ENCODE data around the gene SETD7.

SETD7 gene

DNA sequence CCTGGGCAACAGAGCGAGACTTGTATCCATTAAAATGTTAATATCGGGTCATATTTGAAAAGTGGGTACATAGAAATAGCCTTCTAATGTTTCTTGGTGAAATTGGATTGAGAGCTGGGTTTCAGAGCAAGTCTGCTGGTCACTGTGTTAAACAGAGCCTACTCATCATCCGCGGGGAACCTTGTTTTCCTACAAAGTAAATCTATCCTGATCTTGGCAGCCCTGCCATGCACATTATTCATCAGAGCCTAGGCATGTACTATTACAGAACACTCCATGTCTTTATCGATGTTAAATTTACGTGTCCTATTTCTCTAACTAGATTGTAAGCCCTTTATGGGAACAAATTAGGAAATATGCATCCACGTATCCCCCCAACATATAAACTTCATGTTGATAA is 18.7 kb downstream of the SETD7 start:
- TF ChIP-seq ESRRG (CRISPR knock-in tag; IDR thresholded peaks at IDR 0.05), result no peak
- no peak for TF ChIP-seq ZFP30 (CRISPR knock-in tag; IDR thresholded peaks at IDR 0.05)
- TF ChIP-seq GLIS3 (CRISPR knock-in tag; IDR thresholded peaks at IDR 0.05), result no peak
- no peak for ATAC-seq

DNA sequence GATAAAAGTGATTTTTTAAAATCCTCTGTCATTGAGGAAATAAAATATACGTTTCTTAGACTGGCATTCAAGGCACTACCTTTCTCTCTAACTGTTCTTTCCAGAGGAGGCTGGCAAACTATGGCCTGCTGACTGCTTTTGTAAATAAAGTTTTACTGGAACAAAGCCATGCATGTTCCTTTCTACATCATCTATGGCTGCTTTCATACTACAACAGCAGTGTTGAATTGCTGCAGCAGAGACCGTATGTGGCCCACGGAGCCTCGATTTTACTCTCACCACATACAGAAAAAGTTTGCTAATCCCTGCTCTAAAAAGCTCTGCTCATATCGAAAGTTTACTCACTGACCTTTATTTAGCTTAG is 20.2 kb downstream of the SETD7 start:
- TF ChIP-seq, protein P1, sequence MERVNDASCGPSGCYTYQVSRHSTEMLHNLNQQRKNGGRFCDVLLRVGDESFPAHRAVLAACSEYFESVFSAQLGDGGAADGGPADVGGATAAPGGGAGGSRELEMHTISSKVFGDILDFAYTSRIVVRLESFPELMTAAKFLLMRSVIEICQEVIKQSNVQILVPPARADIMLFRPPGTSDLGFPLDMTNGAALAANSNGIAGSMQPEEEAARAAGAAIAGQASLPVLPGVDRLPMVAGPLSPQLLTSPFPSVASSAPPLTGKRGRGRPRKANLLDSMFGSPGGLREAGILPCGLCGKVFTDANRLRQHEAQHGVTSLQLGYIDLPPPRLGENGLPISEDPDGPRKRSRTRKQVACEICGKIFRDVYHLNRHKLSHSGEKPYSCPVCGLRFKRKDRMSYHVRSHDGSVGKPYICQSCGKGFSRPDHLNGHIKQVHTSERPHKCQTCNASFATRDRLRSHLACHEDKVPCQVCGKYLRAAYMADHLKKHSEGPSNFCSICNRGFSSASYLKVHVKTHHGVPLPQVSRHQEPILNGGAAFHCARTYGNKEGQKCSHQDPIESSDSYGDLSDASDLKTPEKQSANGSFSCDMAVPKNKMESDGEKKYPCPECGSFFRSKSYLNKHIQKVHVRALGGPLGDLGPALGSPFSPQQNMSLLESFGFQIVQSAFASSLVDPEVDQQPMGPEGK (CRISPR knock-in tag; IDR thresholded peaks at IDR 0.05; ENCODE audit: borderline replicate concordance), result no peak
- TF ChIP-seq, protein P2, sequence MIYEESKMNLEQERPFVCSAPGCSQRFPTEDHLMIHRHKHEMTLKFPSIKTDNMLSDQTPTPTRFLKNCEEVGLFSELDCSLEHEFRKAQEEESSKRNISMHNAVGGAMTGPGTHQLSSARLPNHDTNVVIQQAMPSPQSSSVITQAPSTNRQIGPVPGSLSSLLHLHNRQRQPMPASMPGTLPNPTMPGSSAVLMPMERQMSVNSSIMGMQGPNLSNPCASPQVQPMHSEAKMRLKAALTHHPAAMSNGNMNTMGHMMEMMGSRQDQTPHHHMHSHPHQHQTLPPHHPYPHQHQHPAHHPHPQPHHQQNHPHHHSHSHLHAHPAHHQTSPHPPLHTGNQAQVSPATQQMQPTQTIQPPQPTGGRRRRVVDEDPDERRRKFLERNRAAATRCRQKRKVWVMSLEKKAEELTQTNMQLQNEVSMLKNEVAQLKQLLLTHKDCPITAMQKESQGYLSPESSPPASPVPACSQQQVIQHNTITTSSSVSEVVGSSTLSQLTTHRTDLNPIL (CRISPR knock-in tag; IDR thresholded peaks at IDR 0.05; ENCODE audit: low read depth), result no peak
- TF ChIP-seq ZNF565 (CRISPR knock-in tag; conservative IDR thresholded peaks at IDR 0.05; ENCODE audit: low read depth) (no peak), GLIS3 (CRISPR knock-in tag; IDR thresholded peaks at IDR 0.05) (no peak), ZFP30 (CRISPR knock-in tag; IDR thresholded peaks at IDR 0.05) (no peak), PPARA (CRISPR knock-in tag; IDR thresholded peaks at IDR 0.05; ENCODE audit: borderline replicate concordance) (no peak), TOX (CRISPR knock-in tag; IDR thresholded peaks at IDR 0.05; ENCODE audit: borderline replicate concordance) (no peak), SNAI2 (CRISPR knock-in tag; IDR thresholded peaks at IDR 0.05) (no peak), CSDC2 (CRISPR knock-in tag; IDR thresholded peaks at IDR 0.05) (no peak), ZNF8 (CRISPR knock-in tag; IDR thresholded peaks at IDR 0.05) (no peak), ESRRG (CRISPR knock-in tag; IDR thresholded peaks at IDR 0.05) (no peak), OSR1 (CRISPR knock-in tag; IDR thresholded peaks at IDR 0.05) (no peak), ZFP3 (CRISPR knock-in tag; IDR thresholded peaks at IDR 0.05) (no peak)
- TF ChIP-seq, protein P3, sequence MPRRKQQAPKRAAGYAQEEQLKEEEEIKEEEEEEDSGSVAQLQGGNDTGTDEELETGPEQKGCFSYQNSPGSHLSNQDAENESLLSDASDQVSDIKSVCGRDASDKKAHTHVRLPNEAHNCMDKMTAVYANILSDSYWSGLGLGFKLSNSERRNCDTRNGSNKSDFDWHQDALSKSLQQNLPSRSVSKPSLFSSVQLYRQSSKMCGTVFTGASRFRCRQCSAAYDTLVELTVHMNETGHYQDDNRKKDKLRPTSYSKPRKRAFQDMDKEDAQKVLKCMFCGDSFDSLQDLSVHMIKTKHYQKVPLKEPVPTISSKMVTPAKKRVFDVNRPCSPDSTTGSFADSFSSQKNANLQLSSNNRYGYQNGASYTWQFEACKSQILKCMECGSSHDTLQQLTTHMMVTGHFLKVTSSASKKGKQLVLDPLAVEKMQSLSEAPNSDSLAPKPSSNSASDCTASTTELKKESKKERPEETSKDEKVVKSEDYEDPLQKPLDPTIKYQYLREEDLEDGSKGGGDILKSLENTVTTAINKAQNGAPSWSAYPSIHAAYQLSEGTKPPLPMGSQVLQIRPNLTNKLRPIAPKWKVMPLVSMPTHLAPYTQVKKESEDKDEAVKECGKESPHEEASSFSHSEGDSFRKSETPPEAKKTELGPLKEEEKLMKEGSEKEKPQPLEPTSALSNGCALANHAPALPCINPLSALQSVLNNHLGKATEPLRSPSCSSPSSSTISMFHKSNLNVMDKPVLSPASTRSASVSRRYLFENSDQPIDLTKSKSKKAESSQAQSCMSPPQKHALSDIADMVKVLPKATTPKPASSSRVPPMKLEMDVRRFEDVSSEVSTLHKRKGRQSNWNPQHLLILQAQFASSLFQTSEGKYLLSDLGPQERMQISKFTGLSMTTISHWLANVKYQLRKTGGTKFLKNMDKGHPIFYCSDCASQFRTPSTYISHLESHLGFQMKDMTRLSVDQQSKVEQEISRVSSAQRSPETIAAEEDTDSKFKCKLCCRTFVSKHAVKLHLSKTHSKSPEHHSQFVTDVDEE (CRISPR knock-in tag; IDR thresholded peaks at IDR 0.05), result no peak
- no peak for ATAC-seq

DNA sequence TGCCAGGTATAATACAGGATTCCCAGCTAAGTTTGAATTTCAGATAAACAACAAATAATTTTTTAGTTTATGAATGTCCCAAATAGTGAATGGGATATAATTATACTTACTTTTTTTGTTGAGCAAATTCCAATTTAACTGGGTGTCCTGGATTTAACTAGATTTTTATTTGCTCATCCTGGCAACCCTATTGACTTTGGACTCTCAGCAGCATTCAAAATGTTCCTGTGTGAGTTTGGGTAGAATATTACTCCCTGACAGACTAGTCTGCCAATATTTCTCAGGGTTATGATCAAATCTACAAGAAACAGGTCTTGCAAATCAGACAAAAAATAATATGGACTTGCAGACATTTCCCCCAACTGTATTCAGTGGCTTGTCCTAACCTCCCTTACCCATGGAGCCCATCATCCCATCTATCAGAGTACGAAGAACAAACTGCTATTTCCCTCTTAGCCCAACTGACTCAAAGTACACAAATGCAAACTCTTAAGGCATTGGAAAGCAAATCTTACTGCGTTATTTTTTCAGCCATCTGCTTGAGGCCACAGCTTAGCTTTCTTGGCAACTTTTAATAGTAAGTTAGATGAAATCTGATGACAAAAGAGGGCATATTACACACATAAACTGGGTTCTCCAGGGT is 20.7 kb downstream of the SETD7 start:
- no peak for ATAC-seq
- no peak for TF ChIP-seq TOX (CRISPR knock-in tag; IDR thresholded peaks at IDR 0.05; ENCODE audit: borderline replicate concordance)
- TF ChIP-seq, protein P4, sequence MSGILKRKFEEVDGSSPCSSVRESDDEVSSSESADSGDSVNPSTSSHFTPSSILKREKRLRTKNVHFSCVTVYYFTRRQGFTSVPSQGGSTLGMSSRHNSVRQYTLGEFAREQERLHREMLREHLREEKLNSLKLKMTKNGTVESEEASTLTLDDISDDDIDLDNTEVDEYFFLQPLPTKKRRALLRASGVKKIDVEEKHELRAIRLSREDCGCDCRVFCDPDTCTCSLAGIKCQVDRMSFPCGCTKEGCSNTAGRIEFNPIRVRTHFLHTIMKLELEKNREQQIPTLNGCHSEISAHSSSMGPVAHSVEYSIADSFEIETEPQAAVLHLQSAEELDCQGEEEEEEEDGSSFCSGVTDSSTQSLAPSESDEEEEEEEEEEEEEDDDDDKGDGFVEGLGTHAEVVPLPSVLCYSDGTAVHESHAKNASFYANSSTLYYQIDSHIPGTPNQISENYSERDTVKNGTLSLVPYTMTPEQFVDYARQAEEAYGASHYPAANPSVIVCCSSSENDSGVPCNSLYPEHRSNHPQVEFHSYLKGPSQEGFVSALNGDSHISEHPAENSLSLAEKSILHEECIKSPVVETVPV (CRISPR knock-in tag; IDR thresholded peaks at IDR 0.05), result no peak
- TF ChIP-seq PPARA (CRISPR knock-in tag; IDR thresholded peaks at IDR 0.05; ENCODE audit: borderline replicate concordance), result no peak
- TF ChIP-seq OSR1 (CRISPR knock-in tag; IDR thresholded peaks at IDR 0.05), result no peak
- TF ChIP-seq ZFP30 (CRISPR knock-in tag; IDR thresholded peaks at IDR 0.05), result no peak
- TF ChIP-seq ESRRG (CRISPR knock-in tag; IDR thresholded peaks at IDR 0.05), result no peak
- no peak for TF ChIP-seq CSDC2 (CRISPR knock-in tag; IDR thresholded peaks at IDR 0.05)
- TF ChIP-seq GLIS3 (CRISPR knock-in tag; IDR thresholded peaks at IDR 0.05), result no peak
- no peak for TF ChIP-seq BACH2 (CRISPR knock-in tag; IDR thresholded peaks at IDR 0.05; ENCODE audit: borderline replicate concordance)
- no peak for TF ChIP-seq ZNF70 (CRISPR knock-in tag; IDR thresholded peaks at IDR 0.05)
- no peak for TF ChIP-seq ISL1 (CRISPR knock-in tag; IDR thresholded peaks at IDR 0.05)

DNA sequence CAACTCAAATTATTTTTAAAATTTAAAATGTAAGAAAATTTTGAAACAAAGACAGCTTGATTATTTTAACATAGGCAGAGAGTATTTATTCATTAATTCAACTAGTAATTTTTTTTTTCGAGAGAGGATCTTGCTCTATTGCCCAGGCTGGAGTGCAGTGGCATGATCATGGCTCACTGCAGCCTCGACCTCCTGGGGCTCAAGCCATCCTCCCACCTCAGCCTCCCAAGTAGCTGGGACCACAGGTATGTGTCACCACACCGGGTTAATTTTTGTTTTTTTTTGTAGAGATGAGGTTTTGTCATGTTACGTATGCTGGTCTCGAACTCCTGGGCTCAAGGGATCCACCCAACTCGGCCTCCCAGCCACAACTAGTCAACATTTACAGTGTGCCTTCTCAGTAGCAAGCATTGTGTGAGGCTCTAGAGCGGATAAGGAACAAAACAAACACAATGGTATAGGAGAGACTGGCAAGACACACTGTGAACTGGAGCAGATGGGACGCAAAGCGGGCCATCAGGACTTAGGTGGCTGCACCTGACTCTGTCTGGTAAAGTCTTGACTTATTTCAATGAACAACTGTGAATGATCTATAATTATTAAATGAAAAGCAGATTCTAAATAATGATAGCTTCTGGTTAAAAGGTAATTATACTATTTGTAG is 21.6 kb downstream of the SETD7 start:
- TF ChIP-seq ZFP30 (CRISPR knock-in tag; IDR thresholded peaks at IDR 0.05), result no peak
- TF ChIP-seq, protein P2 (CRISPR knock-in tag; IDR thresholded peaks at IDR 0.05; ENCODE audit: low read depth), result no peak
- no peak for TF ChIP-seq PPARA (CRISPR knock-in tag; IDR thresholded peaks at IDR 0.05; ENCODE audit: borderline replicate concordance)
- TF ChIP-seq BACH2 (CRISPR knock-in tag; IDR thresholded peaks at IDR 0.05; ENCODE audit: borderline replicate concordance), result no peak
- TF ChIP-seq, protein P1 (CRISPR knock-in tag; IDR thresholded peaks at IDR 0.05; ENCODE audit: borderline replicate concordance), result no peak
- no peak for TF ChIP-seq TCF4 (CRISPR knock-in tag; IDR thresholded peaks at IDR 0.05; ENCODE audit: borderline replicate concordance)
- TF ChIP-seq RARB (CRISPR knock-in tag; IDR thresholded peaks at IDR 0.05), result no peak
- TF ChIP-seq GLIS3 (CRISPR knock-in tag; IDR thresholded peaks at IDR 0.05), result no peak
- TF ChIP-seq ZNF70 (CRISPR knock-in tag; IDR thresholded peaks at IDR 0.05), result no peak
- TF ChIP-seq CSDC2 (CRISPR knock-in tag; IDR thresholded peaks at IDR 0.05), result no peak
- TF ChIP-seq ZFP3 (CRISPR knock-in tag; IDR thresholded peaks at IDR 0.05), result no peak
- no peak for TF ChIP-seq TOX (CRISPR knock-in tag; IDR thresholded peaks at IDR 0.05; ENCODE audit: borderline replicate concordance)
- ATAC-seq, result no peak
